OCI-LY3 (cell line): ENCODE results near the gene SPAG5.

Source experiments
- CTCF ChIP-seq: fragments of 200-600, 300-600 bp; sonication (generic); IDR thresholded peaks from 2 replicates; pipeline ENCODE4 v1.5.1; 2014; ENCODE audit warnings: antibody characterized with exemption, low read length, low read depth
- EZH2phosphoT487 ChIP-seq: fragments of 200-600 bp; shearing (Covaris generic); IDR thresholded peaks from 2 replicates; pipeline ENCODE4 v1.6.1; 2018; ENCODE audit warnings: antibody characterized with exemption, mixed run types, low read depth

- TF ChIP-seq CTCF, result no peak
- TF ChIP-seq EZH2phosphoT487, result no peak
Observed at GRCh38 chr17:28622186-28622585, 23.4 kb upstream of the SPAG5 start.
